WTC11 (cell line): Measurements from ENCODE around the gene RGS9. TPM values are rescaled to one million over a fixed set of nuclear protein-coding genes. Genes with fewer than 3 reads are reported as not detected.

Source experiments
- ATAC-seq: fragments of 200-7000 bp; cut with Tn5 transposase; 2 replicates; pipeline ENCODE4 v1.10.0; 2021; ENCODE audit warnings: mild to moderate bottlenecking, moderate library complexity
- CTCF ChIA-PET: fragments of 300-600 bp; sonication (Branson Sonifier 250); formaldehyde crosslinking; loops from one replicate; lab custom pipeline; 2021; ENCODE audit warnings: antibody characterized with exemption; lab: Charles Lee
- POLR2A ChIA-PET: fragments of 350-600 bp; sonication (Branson Sonifier 250); formaldehyde crosslinking; loops from one replicate; lab custom pipeline; 2021; ENCODE audit warnings: antibody characterized with exemption; lab: Charles Lee
- DNase-seq: peaks from one replicate; pipeline ENCODE4 v3.0.0; 2021; ENCODE audit warnings: low spot score
- H3K27ac Mint-ChIP-seq: 2 replicates; pipeline ENCODE4 v1.8.0; 2021; ENCODE audit warnings: mixed read lengths
- H3K27me3 Mint-ChIP-seq: 2 replicates; pipeline ENCODE4 v1.8.0; 2021; ENCODE audit warnings: low read depth, mild to moderate bottlenecking, moderate library complexity, mixed read lengths
- H3K36me3 Mint-ChIP-seq: 2 replicates; pipeline ENCODE4 v1.8.0; 2021; ENCODE audit warnings: mixed read lengths
- H3K4me1 Mint-ChIP-seq: 2 replicates; pipeline ENCODE4 v1.8.0; 2022; ENCODE audit warnings: mixed read lengths
- H3K4me3 Mint-ChIP-seq: 2 replicates; pipeline ENCODE4 v1.8.0; 2021; ENCODE audit warnings: mild to moderate bottlenecking, moderate library complexity, mixed read lengths
- H3K9me3 Mint-ChIP-seq: 2 replicates; pipeline ENCODE4 v1.8.0; 2021; ENCODE audit warnings: mixed read lengths
- CREM ChIP-seq: sonication (generic); formaldehyde crosslinking; IDR thresholded peaks from 2 replicates; pipeline ENCODE4 v1.8.1; 2022; ENCODE audit warnings: mild to moderate bottlenecking, missing genetic modification reagents, moderate library complexity
- ETV6 ChIP-seq: sonication (generic); formaldehyde crosslinking; IDR thresholded peaks from 2 replicates; pipeline ENCODE4 v1.8.1; 2022; ENCODE audit warnings: mild to moderate bottlenecking, missing genetic modification reagents
- HMGXB4 ChIP-seq: sonication (generic); formaldehyde crosslinking; IDR thresholded peaks from 2 replicates; pipeline ENCODE4 v1.8.1; 2023; ENCODE audit warnings: mild to moderate bottlenecking, moderate library complexity, missing genetic modification reagents
- MXD4 ChIP-seq: fragments of 250-450 bp; sonication (Bioruptor Pico); IDR thresholded peaks from 2 replicates; pipeline ENCODE4 v1.8.0; 2021; ENCODE audit warnings: mild to moderate bottlenecking, moderate library complexity, borderline replicate concordance
- NFATC4 ChIP-seq: fragments of 250-450 bp; sonication (Bioruptor Pico); IDR thresholded peaks from 2 replicates; pipeline ENCODE4 v1.9.0; 2021; ENCODE audit warnings: mild to moderate bottlenecking
- NFE2L1 ChIP-seq: sonication (generic); formaldehyde crosslinking; IDR thresholded peaks from 2 replicates; pipeline ENCODE4 v1.8.1; 2023; ENCODE audit warnings: missing genetic modification reagents
- NFYB ChIP-seq: sonication (generic); formaldehyde crosslinking; conservative IDR thresholded peaks from 2 replicates; pipeline ENCODE4 v1.8.0; 2022; ENCODE audit warnings: low read depth, missing genetic modification reagents
- SP1 ChIP-seq: sonication (generic); formaldehyde crosslinking; conservative IDR thresholded peaks from 2 replicates; pipeline ENCODE4 v1.8.1; 2022; ENCODE audit warnings: missing genetic modification reagents
- STAT6 ChIP-seq: sonication (generic); formaldehyde crosslinking; conservative IDR thresholded peaks from 2 replicates; pipeline ENCODE4 v1.8.1; 2023; ENCODE audit warnings: mild to moderate bottlenecking, low read depth, missing genetic modification reagents, moderate library complexity
- TEAD1 ChIP-seq: sonication (generic); formaldehyde crosslinking; IDR thresholded peaks from 2 replicates; pipeline ENCODE4 v1.8.0; 2022; ENCODE audit warnings: mild to moderate bottlenecking, missing genetic modification reagents
- TEAD4 ChIP-seq: sonication (generic); formaldehyde crosslinking; IDR thresholded peaks from 2 replicates; pipeline ENCODE4 v1.8.0; 2022; ENCODE audit warnings: mild to moderate bottlenecking, missing genetic modification reagents
- ZNF232 ChIP-seq: sonication (generic); formaldehyde crosslinking; IDR thresholded peaks from 2 replicates; pipeline ENCODE4 v1.8.0; 2022; ENCODE audit warnings: mild to moderate bottlenecking, missing genetic modification reagents
- ZNF263 ChIP-seq: sonication (generic); formaldehyde crosslinking; IDR thresholded peaks from 2 replicates; pipeline ENCODE4 v1.8.1; 2022; ENCODE audit warnings: low read depth, mild to moderate bottlenecking, moderate library complexity, missing genetic modification reagents
- ZNF317 ChIP-seq: sonication (generic); formaldehyde crosslinking; IDR thresholded peaks from 2 replicates; pipeline ENCODE4 v1.8.1; 2023; ENCODE audit warnings: low read depth, mild to moderate bottlenecking, moderate library complexity, missing genetic modification reagents, borderline replicate concordance
- ZNF512 ChIP-seq: sonication (generic); formaldehyde crosslinking; IDR thresholded peaks from 2 replicates; pipeline ENCODE4 v1.8.1; 2022; ENCODE audit warnings: missing genetic modification reagents, borderline replicate concordance
- total RNA-seq: library from RNA; stranded (reverse); gene quantifications from 3 replicates; pipeline ENCODE4 v1.2.3, GENCODE V29; 2021
- TF ChIP-seq, protein P1 (sequence below): fragments of 250-450 bp; sonication (Bioruptor Pico); IDR thresholded peaks from 2 replicates; pipeline ENCODE4 v2.1.2; 2022; ENCODE audit warnings: mild to moderate bottlenecking, moderate library complexity
- TF ChIP-seq, protein P2 (sequence below): sonication (generic); formaldehyde crosslinking; IDR thresholded peaks from 2 replicates; pipeline ENCODE4 v1.8.0; 2022; ENCODE audit warnings: mild to moderate bottlenecking, missing genetic modification reagents
- TF ChIP-seq, protein P3 (sequence below): fragments of 250-450 bp; sonication (Bioruptor Pico); IDR thresholded peaks from 2 replicates; pipeline ENCODE4 v1.9.0; 2021; ENCODE audit warnings: mild to moderate bottlenecking

RGS9 gene
- total RNA-seq, 1 experiment from 2014 or later: 11.3 TPM

- TF ChIP-seq ETV6 (CRISPR knock-in tag): no peak
- TF ChIP-seq TEAD4 (CRISPR knock-in tag): no peak
- TF ChIP-seq, protein P1, sequence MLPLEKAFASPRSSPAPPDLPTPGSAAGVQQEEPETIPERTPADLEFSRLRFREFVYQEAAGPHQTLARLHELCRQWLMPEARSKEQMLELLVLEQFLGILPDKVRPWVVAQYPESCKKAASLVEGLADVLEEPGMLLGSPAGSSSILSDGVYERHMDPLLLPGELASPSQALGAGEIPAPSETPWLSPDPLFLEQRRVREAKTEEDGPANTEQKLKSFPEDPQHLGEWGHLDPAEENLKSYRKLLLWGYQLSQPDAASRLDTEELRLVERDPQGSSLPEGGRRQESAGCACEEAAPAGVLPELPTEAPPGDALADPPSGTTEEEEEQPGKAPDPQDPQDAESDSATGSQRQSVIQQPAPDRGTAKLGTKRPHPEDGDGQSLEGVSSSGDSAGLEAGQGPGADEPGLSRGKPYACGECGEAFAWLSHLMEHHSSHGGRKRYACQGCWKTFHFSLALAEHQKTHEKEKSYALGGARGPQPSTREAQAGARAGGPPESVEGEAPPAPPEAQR: no peak
- TF ChIP-seq NFE2L1 (CRISPR knock-in tag): no peak
- TF ChIP-seq ZNF317 (CRISPR knock-in tag): no peak
- TF ChIP-seq ZNF263: no peak
These were observed 47.9 kb downstream of the RGS9 start (continued) for GRCh38 chr17:65185062-65185461.

DNA sequence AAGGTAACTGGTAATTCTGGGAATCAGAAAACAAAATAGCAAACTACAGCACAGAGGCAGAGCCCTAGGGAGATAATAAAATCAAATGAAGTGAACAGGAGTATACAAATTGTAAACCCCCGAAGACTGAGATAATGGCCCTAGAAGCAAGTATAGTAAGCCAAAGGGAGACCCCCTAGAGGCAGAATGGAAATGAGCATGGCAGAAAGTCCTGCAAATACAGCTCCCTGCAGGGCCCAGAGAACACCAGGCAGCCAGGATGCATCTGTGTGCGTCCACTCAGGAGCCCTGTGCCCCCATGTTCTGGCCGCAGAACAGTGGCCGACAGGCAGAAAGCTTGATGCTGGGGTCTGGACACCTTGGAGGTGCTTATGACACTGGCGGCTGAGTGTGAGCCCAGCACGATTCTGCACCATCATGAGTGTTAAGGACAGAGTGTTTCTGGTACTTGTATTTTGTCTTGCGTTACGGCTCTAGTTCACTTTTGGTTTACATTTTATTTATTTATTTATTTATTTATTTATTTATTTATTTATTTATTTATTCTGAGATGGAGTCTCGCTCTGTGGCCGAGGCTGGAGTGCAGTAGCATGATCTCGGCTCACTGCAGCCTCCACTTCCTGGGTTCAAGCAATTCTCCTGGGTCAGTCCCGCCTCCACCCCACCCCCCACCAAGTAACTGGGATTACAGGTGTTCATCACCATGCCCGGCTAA is 48.7 kb downstream of the RGS9 start:
- peaks cover 42% of the 10 kb centered on the region for H3K4me1 Mint-ChIP-seq
- ChIA-PET CTCF (interaction anchor here (0.8 to 1.7 kb wide), 7 partner anchors 12 to 91 kb away, joined by 3 to 6 read pairs (median 4); partner anchors contain the start of gene RGS9), POLR2A (interaction anchor here (0.6 to 1.1 kb wide), 2 partner anchors 84 to 680 kb away, joined by 3 read pairs; no protein-coding TSS in a partner anchor)
- no peaks in the 10 kb centered on the region for H3K36me3 Mint-ChIP-seq
- DNase-seq (no peak), ATAC-seq (0 out of 2 replicates have a peak, but pooled peaks have one; percentile 11)
- 0 out of 2 replicates have a peak, but pooled peaks cover 3% of the 10 kb centered on the region for H3K9me3 Mint-ChIP-seq
- no peak overlapping the region for H3K4me3 Mint-ChIP-seq
- no peak for TF ChIP-seq NFYB (CRISPR knock-in tag)
- TF ChIP-seq, protein P2, sequence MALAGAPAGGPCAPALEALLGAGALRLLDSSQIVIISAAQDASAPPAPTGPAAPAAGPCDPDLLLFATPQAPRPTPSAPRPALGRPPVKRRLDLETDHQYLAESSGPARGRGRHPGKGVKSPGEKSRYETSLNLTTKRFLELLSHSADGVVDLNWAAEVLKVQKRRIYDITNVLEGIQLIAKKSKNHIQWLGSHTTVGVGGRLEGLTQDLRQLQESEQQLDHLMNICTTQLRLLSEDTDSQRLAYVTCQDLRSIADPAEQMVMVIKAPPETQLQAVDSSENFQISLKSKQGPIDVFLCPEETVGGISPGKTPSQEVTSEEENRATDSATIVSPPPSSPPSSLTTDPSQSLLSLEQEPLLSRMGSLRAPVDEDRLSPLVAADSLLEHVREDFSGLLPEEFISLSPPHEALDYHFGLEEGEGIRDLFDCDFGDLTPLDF (CRISPR knock-in tag): no peak
- TF ChIP-seq, protein P3, sequence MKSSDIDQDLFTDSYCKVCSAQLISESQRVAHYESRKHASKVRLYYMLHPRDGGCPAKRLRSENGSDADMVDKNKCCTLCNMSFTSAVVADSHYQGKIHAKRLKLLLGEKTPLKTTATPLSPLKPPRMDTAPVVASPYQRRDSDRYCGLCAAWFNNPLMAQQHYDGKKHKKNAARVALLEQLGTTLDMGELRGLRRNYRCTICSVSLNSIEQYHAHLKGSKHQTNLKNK (CRISPR knock-in tag): no peak
- no peak for TF ChIP-seq TEAD1 (CRISPR knock-in tag)
- TF ChIP-seq MXD4 (CRISPR knock-in tag): no peak
- TF ChIP-seq ZNF512 (CRISPR knock-in tag): no peak
- no peak for TF ChIP-seq ZNF232
- TF ChIP-seq CREM (CRISPR knock-in tag): no peak
- no peak for TF ChIP-seq HMGXB4 (CRISPR knock-in tag)
- TF ChIP-seq, protein P1: no peak
- no peak for TF ChIP-seq SP1 (CRISPR knock-in tag)
- TF ChIP-seq STAT6 (CRISPR knock-in tag): no peak
- TF ChIP-seq NFATC4: no peak
- H3K27ac Mint-ChIP-seq: no peak overlapping the region; the same call in 1 of the 2 replicates
- no peaks in the 10 kb centered on the region for H3K27me3 Mint-ChIP-seq
